ENCODE results near the gene COL17A1.

COL17A1 gene

DNA sequence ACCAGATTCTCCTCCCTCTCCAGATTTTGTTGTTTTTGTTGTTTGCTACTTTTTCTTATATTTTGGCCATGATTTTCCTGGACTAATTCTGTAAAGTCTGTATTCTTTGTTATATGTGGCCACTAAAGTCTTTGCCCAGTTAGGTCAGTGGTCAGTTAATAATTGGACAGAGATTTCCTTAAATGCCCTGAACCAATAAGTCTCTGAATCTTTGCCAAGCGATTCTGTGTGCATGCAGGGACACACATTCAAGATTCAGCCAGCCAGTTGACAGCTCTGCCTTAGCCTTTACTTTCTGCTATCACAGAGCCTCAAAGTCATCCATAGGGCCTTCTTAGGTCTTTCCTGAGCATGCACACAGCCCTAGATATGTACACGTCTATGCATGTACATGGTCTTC is 11.0 kb upstream of the COL17A1 start:
- no peak for DNase-seq (ENCODE audit: low read depth)

- DNase-seq (ENCODE audit: low read depth), result no peak
Observed at GRCh38 chr10:104092749-104093148, 7.1 kb upstream of the COL17A1 start.

GRCh38 chr10:104090611-104091010 is 4.9 kb upstream of the COL17A1 start:
- no peak for DNase-seq (ENCODE audit: low read depth)

DNA sequence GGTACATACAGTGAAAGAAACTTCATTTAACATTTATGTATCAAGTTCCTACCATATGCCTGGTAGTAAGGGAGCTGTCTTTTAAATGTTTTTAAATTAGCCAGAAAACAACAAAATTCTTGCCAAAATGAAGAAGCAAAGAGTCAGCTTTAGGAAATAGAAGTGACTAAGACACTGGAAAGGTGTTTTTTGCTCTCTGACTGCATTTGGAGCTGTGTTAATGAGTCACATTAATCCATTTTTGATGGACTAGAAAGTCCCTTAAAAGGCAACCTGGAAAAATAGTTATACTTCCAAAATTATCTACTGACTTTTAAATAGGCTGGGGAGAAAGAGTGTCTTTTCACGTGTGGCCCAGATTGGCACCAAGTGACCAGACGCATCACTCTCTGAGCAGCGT is 3.9 kb upstream of the COL17A1 start:
- DNase-seq (ENCODE audit: low read depth), result no peak

DNA sequence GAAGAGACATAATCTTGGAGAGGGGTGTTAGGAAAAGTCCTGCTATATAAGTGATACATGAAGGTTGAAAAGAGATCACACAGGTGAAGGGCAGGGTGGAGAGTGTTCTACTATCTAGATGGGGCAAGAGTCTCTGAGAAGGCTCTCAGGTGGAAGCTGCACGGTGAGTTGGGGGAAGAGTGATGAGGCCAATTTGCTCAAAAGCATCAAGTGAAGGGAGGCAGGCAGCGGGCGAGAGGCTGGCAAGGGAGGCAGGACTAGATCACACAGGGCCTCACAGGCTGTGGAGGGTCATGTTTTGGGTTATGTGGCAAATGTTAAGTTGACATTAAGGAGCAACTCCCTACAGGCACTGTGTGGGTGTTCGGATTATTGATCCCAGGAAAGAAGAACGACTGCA is 2.6 kb upstream of the COL17A1 start:
- DNase-seq (ENCODE audit: low read depth), result no peak

GRCh38 chr10:104084482-104085142 is 1.1 kb downstream of the COL17A1 start:
- no peak for DNase-seq (ENCODE audit: low read depth)

GRCh38 chr10:104081998-104082397 is 3.7 kb downstream of the COL17A1 start:
- no peak for DNase-seq (ENCODE audit: low read depth)

DNA sequence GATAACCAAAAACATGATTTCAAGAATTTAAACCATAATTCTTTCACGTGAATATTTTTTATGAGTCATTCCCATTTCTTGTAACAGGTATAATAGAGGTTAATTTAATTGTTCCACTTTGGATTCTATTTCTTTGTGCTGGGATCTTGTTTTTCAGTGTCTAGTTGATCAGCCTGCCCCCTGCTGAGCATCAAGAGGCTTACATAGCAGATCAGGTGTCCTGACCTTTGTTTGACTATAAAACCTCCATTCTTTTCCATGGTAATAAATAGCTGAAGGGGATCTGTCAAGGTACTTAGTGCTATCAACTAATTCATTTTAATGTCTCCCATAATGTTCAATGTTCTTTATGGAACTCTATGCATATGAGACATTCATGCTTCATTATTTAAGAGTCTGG is 4.9 kb downstream of the COL17A1 start:
- DNase-seq (ENCODE audit: low read depth), result no peak

- DNase-seq (ENCODE audit: low read depth), result no peak
Observed at GRCh38 chr10:104077663-104078151, 8.0 kb downstream of the COL17A1 start.

DNA sequence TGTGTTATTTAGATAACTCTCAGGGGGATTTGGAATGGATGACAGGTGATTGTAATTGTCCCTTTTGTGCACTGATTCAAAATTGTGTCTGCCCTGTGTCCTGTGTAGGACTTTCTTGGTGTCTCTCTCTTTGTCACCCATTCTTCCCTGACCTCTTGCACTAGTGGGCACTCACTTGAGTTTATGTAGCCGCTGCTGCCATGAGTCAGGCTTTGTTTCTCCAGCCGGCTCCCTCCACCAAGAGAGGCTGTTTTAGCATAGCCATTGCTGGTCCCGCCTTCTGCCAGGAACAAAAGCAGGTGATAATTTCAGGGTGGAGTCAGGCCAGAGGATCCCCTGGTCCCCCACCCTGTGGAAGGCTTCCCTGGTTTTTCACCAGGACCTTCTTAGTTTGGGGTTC is 8.4 kb downstream of the COL17A1 start:
- no peak for DNase-seq (ENCODE audit: low read depth)

- DNase-seq (ENCODE audit: low read depth), result no peak
Observed at GRCh38 chr10:104076743-104077160, 8.9 kb downstream of the COL17A1 start.

DNA sequence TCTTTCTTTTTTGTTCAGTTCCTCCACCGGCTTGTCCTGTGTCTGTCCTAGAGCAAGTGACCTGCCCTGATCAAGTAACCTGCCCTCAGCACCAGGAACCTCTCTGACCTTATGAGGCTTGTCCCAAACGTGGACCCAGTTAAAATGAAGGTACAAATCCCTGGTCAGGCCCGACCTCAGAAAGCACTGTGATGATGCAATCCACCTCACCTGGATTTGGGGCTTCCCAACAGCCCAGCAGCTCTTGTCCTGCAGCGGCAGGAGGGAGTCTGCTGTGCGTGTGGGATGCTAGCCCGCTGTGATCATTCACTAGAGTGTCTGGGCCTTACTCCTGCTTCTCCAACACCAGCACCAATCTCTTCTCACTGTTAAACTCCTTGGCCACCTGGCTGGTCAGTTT is 11.2 kb downstream of the COL17A1 start:
- no peak for DNase-seq (ENCODE audit: low read depth)

GRCh38 chr10:104072786-104073185 is 12.9 kb downstream of the COL17A1 start:
- DNase-seq (ENCODE audit: low read depth), result no peak

DNA sequence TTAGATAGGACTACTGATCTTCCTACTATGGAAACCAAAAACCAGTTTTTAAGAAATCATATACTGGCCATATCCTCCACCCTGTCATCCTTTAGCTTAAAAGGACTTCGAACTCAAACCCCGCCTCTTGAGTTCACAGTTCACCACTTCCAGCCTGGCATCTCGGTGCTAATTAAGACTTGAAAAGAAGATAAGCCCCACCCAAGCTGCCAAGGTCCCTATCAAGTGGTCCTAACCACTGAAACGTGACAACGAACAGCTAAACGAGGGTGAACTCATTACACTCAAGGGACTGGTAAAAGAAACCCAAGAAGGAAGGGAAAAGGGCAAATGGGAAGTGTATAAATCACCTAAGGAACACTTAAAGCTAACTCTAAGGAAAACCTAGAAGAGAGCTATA is 16.1 kb downstream of the COL17A1 start:
- DNase-seq (ENCODE audit: low read depth), result no peak

GRCh38 chr10:104067525-104067924 is 18.2 kb downstream of the COL17A1 start:
- no peak for DNase-seq (ENCODE audit: low read depth)

- DNase-seq (ENCODE audit: low read depth), result no peak
Observed at GRCh38 chr10:104066945-104067344, 18.7 kb downstream of the COL17A1 start.

GRCh38 chr10:104065748-104066147 is 19.9 kb downstream of the COL17A1 start:
- no peak for DNase-seq (ENCODE audit: low read depth)

GRCh38 chr10:104061196-104061595 is 24.5 kb downstream of the COL17A1 start:
- no peak for DNase-seq (ENCODE audit: low read depth)

DNA sequence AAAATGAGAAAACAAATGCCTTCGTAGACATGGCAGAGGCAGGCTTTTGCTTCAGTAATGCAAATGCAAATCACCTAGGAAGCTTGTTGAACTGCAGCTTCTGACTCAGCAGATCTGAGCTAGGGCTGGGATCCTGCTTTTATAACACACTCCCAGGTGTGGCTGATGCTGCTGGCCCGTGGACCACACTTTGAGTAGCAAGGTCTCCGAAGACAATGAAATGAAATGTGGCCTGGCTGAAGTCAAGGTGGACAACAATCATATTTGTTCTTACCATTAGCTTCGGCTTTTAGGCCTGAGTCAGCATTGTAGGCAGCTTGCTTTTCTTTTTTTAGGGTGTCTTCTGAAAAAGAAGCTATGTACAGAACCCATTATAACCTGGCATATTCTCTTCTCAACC is 26.3 kb downstream of the COL17A1 start:
- no peak for DNase-seq (ENCODE audit: low read depth)

DNA sequence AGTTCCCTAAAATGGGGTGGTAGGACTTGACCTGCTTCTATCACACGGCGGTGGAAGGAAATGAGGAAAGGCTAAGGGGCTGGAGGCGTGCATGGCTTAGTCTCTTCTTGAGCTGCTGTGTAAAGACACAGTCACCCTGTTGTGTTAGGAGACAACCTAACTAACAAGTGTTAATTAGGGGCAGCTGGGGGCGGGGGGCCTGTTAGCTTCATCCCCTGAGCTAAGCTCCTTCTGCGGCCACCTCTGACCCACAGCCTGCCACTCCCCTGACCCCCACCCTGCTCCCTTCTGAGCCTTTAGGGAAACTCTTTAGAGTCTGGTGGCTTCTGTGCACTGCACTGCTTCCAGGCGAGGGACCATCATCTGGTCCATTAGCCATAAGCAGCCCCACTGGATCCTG is 28.0 kb downstream of the COL17A1 start:
- DNase-seq (ENCODE audit: low read depth), result no peak

GRCh38 chr10:104056619-104057273 is 28.9 kb downstream of the COL17A1 start:
- no peak for DNase-seq (ENCODE audit: low read depth)

DNA sequence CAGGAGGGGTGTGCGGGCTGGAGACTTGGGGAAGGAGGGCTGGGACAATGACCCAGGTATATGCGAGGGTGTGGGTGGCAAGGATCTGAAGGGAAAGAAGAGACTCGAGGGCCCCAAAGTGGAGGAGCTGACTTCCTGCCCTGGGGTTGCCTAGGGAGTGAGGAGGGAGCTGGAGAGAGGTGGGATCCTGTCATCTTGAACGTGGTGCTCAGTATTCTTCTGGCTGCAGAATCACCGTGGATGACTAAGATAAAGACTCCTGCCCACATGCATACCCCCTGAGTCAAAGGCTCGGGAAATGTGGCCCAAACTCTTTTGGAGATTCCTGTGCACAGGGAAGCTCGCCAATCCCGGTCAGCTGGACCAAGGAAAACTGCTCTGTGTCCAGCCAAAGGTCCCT is 31.2 kb downstream of the COL17A1 start:
- DNase-seq (ENCODE audit: low read depth), result no peak

GRCh38 chr10:104053201-104053600 is 32.5 kb downstream of the COL17A1 start:
- DNase-seq (ENCODE audit: low read depth), result no peak

DNA sequence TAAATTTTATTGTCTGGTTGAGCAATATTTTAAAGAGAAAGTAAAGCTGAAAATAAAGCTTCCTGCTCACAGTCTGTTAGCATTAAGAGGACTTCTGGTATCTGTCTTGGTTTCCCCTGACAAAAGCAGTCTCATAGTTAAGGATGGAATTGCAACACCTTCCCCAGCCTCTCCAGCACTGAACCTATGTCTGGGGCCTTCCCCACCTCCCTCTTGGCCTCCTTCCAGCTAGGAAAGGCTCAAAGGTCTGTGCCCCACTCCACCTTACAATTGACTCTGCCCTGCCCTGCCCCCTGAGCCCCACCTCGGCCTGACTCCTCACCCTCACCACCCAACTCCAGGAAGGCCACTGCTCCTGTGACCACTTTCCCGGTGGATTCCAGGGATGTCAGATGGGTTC is 33.2 kb downstream of the COL17A1 start:
- no peak for DNase-seq (ENCODE audit: low read depth)

Measured in stimulated activated CD8-positive, alpha-beta memory T cell treated with anti-CD3 and anti-CD28 coated beads, Interleukin-15, amount 100 ng/mL, for 1 hour (primary cell).